H1 (cell line): Measurements from ENCODE around the gene MPZL3. TPM values are rescaled to one million over a fixed set of nuclear protein-coding genes. Genes with fewer than 3 reads are reported as not detected.
"Not testable (repeated sequence)": the region's sequence is repeated elsewhere in the genome, so short reads cannot be mapped to it uniquely, and the experiment has no call there.

Experiments
- CTCF ChIA-PET: fragments of 300-600 bp; sonication (Branson Sonifier 250); formaldehyde crosslinking; loops from one replicate; lab custom pipeline; 2021; ENCODE audit not compliant: partially characterized antibody; lab: Charles Lee
- POLR2A ChIA-PET: fragments of 300-600 bp; sonication (Branson Sonifier 250); formaldehyde crosslinking; loops from one replicate; lab custom pipeline; 2021; ENCODE audit warnings: inconsistent platforms; ENCODE audit not compliant: partially characterized antibody; lab: Charles Lee
- DNase-seq, 2 experiments: peaks; one replicate each; pipeline versions ENCODE4 v3.0.0 to v3.0.0-alpha.2; 2010 to 2022; ENCODE audit warnings: low spot score in 2 of 2, low read depth in 1 of 2, mixed read lengths in 1 of 2
- FAIRE-seq: peaks from 2 replicates; lab custom pipeline; 2011; peaks lifted over from hg19 to GRCh38; lab: Jason Lieb, UNC
- H2AFZ ChIP-seq: 2 replicates; pipeline ENCODE4 v1.8.1; 2012; ENCODE audit warnings: low read length, inconsistent platforms
- H2AK5ac ChIP-seq: 2 replicates; pipeline ENCODE4 v1.6.1; 2013; ENCODE audit warnings: low read depth, low read length
- H2BK120ac ChIP-seq: replicated peaks from 2 replicates; pipeline ENCODE3; 2013; ENCODE audit warnings: low read depth, low read length, inconsistent platforms
- H2BK12ac ChIP-seq: 2 replicates; pipeline ENCODE4 v1.6.1; 2013; ENCODE audit warnings: low read depth, low read length
- H2BK15ac ChIP-seq: 2 replicates; pipeline ENCODE4 v1.6.1; 2013; ENCODE audit warnings: low read length
- H2BK20ac ChIP-seq: 2 replicates; pipeline ENCODE4 v1.6.1; 2013; ENCODE audit warnings: low read length
- H2BK5ac ChIP-seq: 2 replicates; pipeline ENCODE4 v1.6.1; 2013; ENCODE audit warnings: low read depth, low read length
- H3K14ac ChIP-seq: 2 replicates; pipeline ENCODE4 v1.6.1; 2013; ENCODE audit warnings: inconsistent platforms; ENCODE audit not compliant: insufficient read length
- H3K18ac ChIP-seq: 2 replicates; pipeline ENCODE4 v1.6.1; 2013; ENCODE audit warnings: low read length; ENCODE audit errors: extremely low read depth
- H3K23ac ChIP-seq: 2 replicates; pipeline ENCODE4 v1.6.1; 2013; ENCODE audit warnings: inconsistent platforms; ENCODE audit not compliant: insufficient read length
- H3K23me2 ChIP-seq: 2 replicates; pipeline ENCODE4 v1.6.1; 2013; ENCODE audit warnings: low read depth, low read length
- H3K27ac ChIP-seq: 2 replicates; pipeline ENCODE4 v1.6.1; 2011; ENCODE audit warnings: low read depth, low read length, inconsistent platforms
- H3K27me3 ChIP-seq, 4 experiments: replicated peaks in 1 of 4; 1 replicate in 1 of 4; 2 replicates in 3 of 4; pipeline versions ENCODE4 v1.6.1 to v1.8.1; 2011 to 2013; ENCODE audit warnings: low read length in 3 of 4, mild to moderate bottlenecking in 3 of 4, inconsistent platforms in 2 of 4, mixed read lengths in 2 of 4, moderate library complexity in 1 of 4; ENCODE audit not compliant: control insufficient read depth in 3 of 4, insufficient read depth in 3 of 4; ENCODE audit errors: extremely low read depth in 1 of 4
- H3K36me3 ChIP-seq, 4 experiments: 2 replicates each; pipeline versions ENCODE4 v1.6.1 to v1.8.1; 2011 to 2013; ENCODE audit warnings: mild to moderate bottlenecking in 4 of 4, low read length in 3 of 4, moderate library complexity in 2 of 4, control low read depth in 1 of 4, inconsistent platforms in 1 of 4; ENCODE audit not compliant: insufficient read depth in 4 of 4, control insufficient read depth in 2 of 4
- H3K4ac ChIP-seq: replicated peaks from 2 replicates; pipeline ENCODE3; 2013; ENCODE audit warnings: low read length, low read depth, mixed read lengths, inconsistent platforms; ENCODE audit not compliant: insufficient read length
- H3K4me1 ChIP-seq, 4 experiments: replicated peaks in 1 of 4; 1 replicate in 1 of 4; 2 replicates in 3 of 4; pipeline versions ENCODE4 v1.6.1 to v1.8.1; 2011 to 2013; ENCODE audit warnings: low read length in 3 of 4, inconsistent platforms in 2 of 4, mixed read lengths in 1 of 4; ENCODE audit not compliant: insufficient read depth in 4 of 4, control insufficient read depth in 3 of 4
- H3K4me2 ChIP-seq, 2 experiments: 2 replicates each; pipeline versions ENCODE4 v1.6.1 to v1.8.1; 2011 to 2013; ENCODE audit warnings: low read depth in 2 of 2, low read length in 2 of 2, control low read depth in 1 of 2, inconsistent platforms in 1 of 2, mild to moderate bottlenecking in 1 of 2; ENCODE audit not compliant: insufficient read depth in 1 of 2
- H3K4me3 ChIP-seq, 4 experiments: fragments of 200-600, 300-600 bp in 1 of 4; sonication (generic), shearing (Covaris generic), sonication (Bioruptor Twin) in 1 of 4; 2 replicates each; pipeline versions ENCODE4 v1.5.1 to v1.8.1; 2011 to 2016; ENCODE audit warnings: low read length in 4 of 4, low read depth in 3 of 4, control low read depth in 2 of 4, inconsistent platforms in 2 of 4, mild to moderate bottlenecking in 2 of 4, mixed read lengths in 1 of 4, moderate library complexity in 1 of 4; ENCODE audit not compliant: insufficient read depth in 2 of 4; ENCODE audit errors: extremely low read depth in 1 of 4
- H3K56ac ChIP-seq: replicated peaks from 2 replicates; pipeline ENCODE3; 2013; ENCODE audit warnings: low read depth, mild to moderate bottlenecking, mixed read lengths, low read length, inconsistent platforms; ENCODE audit not compliant: insufficient read length
- H3K79me1 ChIP-seq: 2 replicates; pipeline ENCODE4 v1.6.1; 2013; ENCODE audit warnings: low read depth, low read length, control low read depth
- H3K79me2 ChIP-seq, 2 experiments: 2 replicates each; pipeline versions ENCODE4 v1.6.1 to v1.8.1; 2012 to 2013; ENCODE audit warnings: low read length in 2 of 2, mild to moderate bottlenecking in 2 of 2, inconsistent platforms in 1 of 2; ENCODE audit not compliant: insufficient read depth in 2 of 2, control insufficient read depth in 1 of 2
- H3K9ac ChIP-seq, 4 experiments: replicated peaks in 1 of 4; 1 replicate in 1 of 4; 2 replicates in 3 of 4; pipeline versions ENCODE4 v1.6.1 to v1.8.1; 2011 to 2013; ENCODE audit warnings: low read depth in 3 of 4, low read length in 3 of 4, control low read depth in 2 of 4, mild to moderate bottlenecking in 2 of 4, moderate library complexity in 2 of 4, inconsistent platforms in 1 of 4; ENCODE audit errors: extremely low read depth in 1 of 4
- H3K9me3 ChIP-seq, 2 experiments: 2 replicates each; pipeline versions ENCODE4 v1.6.1 to v1.8.1; 2012 to 2013; ENCODE audit warnings: mild to moderate bottlenecking in 2 of 2, moderate library complexity in 2 of 2, control low read depth in 1 of 2, inconsistent platforms in 1 of 2, low read depth in 1 of 2, low read length in 1 of 2, mixed read lengths in 1 of 2; ENCODE audit not compliant: insufficient read depth in 2 of 2
- H4K20me1 ChIP-seq, 2 experiments: replicated peaks in 1 of 2; 2 replicates each; pipeline versions ENCODE3 to v1.8.1; 2011 to 2013; ENCODE audit warnings: inconsistent platforms in 2 of 2, low read length in 2 of 2, mild to moderate bottlenecking in 1 of 2; ENCODE audit not compliant: insufficient read depth in 2 of 2, control insufficient read depth in 1 of 2
- H4K5ac ChIP-seq: 2 replicates; pipeline ENCODE4 v1.6.1; 2013; ENCODE audit warnings: low read length, low read depth, mixed read lengths, inconsistent platforms; ENCODE audit not compliant: insufficient read length
- H4K8ac ChIP-seq: 2 replicates; pipeline ENCODE4 v1.8.0; 2013; ENCODE audit warnings: mild to moderate bottlenecking, moderate library complexity, low read length, inconsistent platforms; ENCODE audit not compliant: insufficient read depth; ENCODE audit errors: extremely low read depth
- H4K91ac ChIP-seq: replicated peaks from 2 replicates; pipeline ENCODE3; 2013; ENCODE audit warnings: low read length, mixed read lengths, inconsistent platforms; ENCODE audit not compliant: insufficient read length
- WGBS, 2 experiments: shearing (Covaris generic) in 1 of 2; methylation state at CpG; one replicate each; pipeline versions ENCODE4 v1.1.6 to v1.1.7; 2013 to 2015; ENCODE audit warnings: low lambda C conversion rate in 2 of 2, mixed read lengths in 2 of 2, inconsistent platforms in 1 of 2, low coverage in 1 of 2, missing lambda C conversion rate in 1 of 2; ENCODE audit not compliant: insufficient replicate concordance in 2 of 2, insufficient coverage in 1 of 2, insufficient read length in 1 of 2; ENCODE audit errors: extremely low coverage in 1 of 2, missing lambda C conversion rate in 1 of 2; 5-methylcytosine and 5-hydroxymethylcytosine counted together
- polyA plus RNA-seq, 7 experiments: library from polyadenylated mRNA; depleted of rRNA in 3 of 7; stranded (reverse) in 5 of 7; unstranded in 2 of 7; fragments of >200 nt in 5 of 7; fragments of 200-250 nt in 2 of 7; gene quantifications; 1 replicate in 5 of 7; 2 replicates in 1 of 7; 4 replicates in 1 of 7; pipeline versions ENCODE4 v1.2.1 to v1.2.3, GENCODE V29; 2011 to 2013; ENCODE audit warnings: missing spikeins in 2 of 7, mixed read lengths in 2 of 7
- total RNA-seq: library from RNA; stranded (reverse); fragmentation: NEBNext Ultra II Directional; extraction: Animal tissue kit (Norgen Biotek cat#: 25700); gene quantifications from 2 replicates; pipeline ENCODE4 v1.2.1, GENCODE V29; 2021

The MPZL3 gene
- total and polyA plus RNA-seq, 2 of the 8 experiments (the other 6 are each of a cell fraction or from before 2014, with no cell fraction given) = 1.1 to 3.9 TPM

DNA sequence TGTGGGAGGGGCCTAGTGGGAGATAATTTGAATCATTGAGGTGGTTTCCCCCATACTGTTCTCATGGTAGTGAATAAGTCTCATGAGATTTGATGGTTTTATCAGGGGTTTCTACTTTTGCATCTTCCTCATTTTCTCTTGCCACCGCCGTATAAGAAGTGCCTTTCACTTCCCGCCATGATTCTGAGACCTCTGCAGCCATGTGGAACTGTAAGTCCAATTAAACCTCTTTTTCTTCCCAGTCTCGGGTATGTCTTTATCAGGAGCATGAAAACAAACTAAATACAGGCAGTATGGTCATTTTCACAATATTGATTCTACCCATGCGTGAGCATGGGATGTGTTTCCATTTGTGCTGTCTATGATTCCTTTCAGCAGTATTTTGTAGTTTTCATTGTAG, 59.3 kb downstream of the MPZL3 start:
- H2BK12ac ChIP-seq, DNase-seq, H4K8ac ChIP-seq, H2AFZ ChIP-seq, H3K27me3 ChIP-seq, H3K4me2 ChIP-seq, H4K5ac ChIP-seq, H2BK20ac ChIP-seq, H3K18ac ChIP-seq, H4K91ac ChIP-seq, H2BK5ac ChIP-seq, H3K23me2 ChIP-seq, H3K4me3 ChIP-seq, H2BK15ac ChIP-seq, H3K9me3 ChIP-seq, H3K4ac ChIP-seq, H2AK5ac ChIP-seq, H2BK120ac ChIP-seq, H3K23ac ChIP-seq, H3K79me2 ChIP-seq, H3K36me3 ChIP-seq, H3K27ac ChIP-seq, FAIRE-seq, H3K56ac ChIP-seq, H3K14ac ChIP-seq, H4K20me1 ChIP-seq, H3K9ac ChIP-seq, POLR2A ChIA-PET, H3K79me1 ChIP-seq: not testable (repeated sequence)
- H3K4me1 ChIP-seq = peaks cover under 1 to 14% (median 2%) of the 10 kb centered on the region in 4 experiments; a peak in 5 of 7 replicates
- CTCF ChIA-PET = interaction anchor here (1.7 kb wide), 1 partner anchor 49 kb away, joined by 4 read pairs; no protein-coding TSS in a partner anchor
- whole genome bisulfite sequencing, 2 experiments = 97% methylated on average over 5 of the region's 5 CpGs; no CpG with 5 or more reads in 1 of the 2 experiments

GRCh38 chr11:118190942-118191506, 61.1 kb downstream of the MPZL3 start:
- H4K20me1 ChIP-seq, H3K4me2 ChIP-seq, H2BK12ac ChIP-seq, H3K9ac ChIP-seq, H2BK120ac ChIP-seq, H3K4me3 ChIP-seq, FAIRE-seq, H3K23me2 ChIP-seq, H4K5ac ChIP-seq, H3K79me1 ChIP-seq, POLR2A ChIA-PET, H4K91ac ChIP-seq, H3K9me3 ChIP-seq, H2AK5ac ChIP-seq, H2AFZ ChIP-seq, H2BK15ac ChIP-seq, H3K79me2 ChIP-seq, H3K27me3 ChIP-seq, H3K36me3 ChIP-seq, H3K18ac ChIP-seq, H3K56ac ChIP-seq, H2BK5ac ChIP-seq, H3K14ac ChIP-seq, DNase-seq, H3K23ac ChIP-seq, H3K27ac ChIP-seq, H3K4ac ChIP-seq, H2BK20ac ChIP-seq, H4K8ac ChIP-seq: not testable (repeated sequence)
- WGBS, 2 experiments = 76% methylated on average over 2 of the region's 2 CpGs; no CpG with 5 or more reads in 1 of the 2 experiments
- H3K4me1 ChIP-seq = peaks cover 0 to 11% (median 2%) of the 10 kb centered on the region in 4 experiments; a peak in 3 of 7 replicates
- CTCF ChIA-PET = interaction anchor here (1.2 to 1.6 kb wide), 2 partner anchors 12 to 161 kb away, joined by 3 to 6 read pairs; no protein-coding TSS in a partner anchor
